ENCODE results near the gene PRKG1. TPM values are rescaled to one million over a fixed set of nuclear protein-coding genes. Genes with fewer than 3 reads are reported as not detected.

PRKG1 gene
- total RNA-seq, 2 donors from 2014 or later, result 145 to 381 TPM

GRCh38 chr10:52110576-52110975 lies 1036.3 kb downstream of the PRKG1 start:
- Histone ChIP-seq H3K27me3 (replicated peaks; ENCODE audit: insufficient read depth) (no peaks in the 10 kb centered on the region), H3K4me1 (ENCODE audit: control insufficient read depth in 1 of 2, low read depth in 2 of 2) (peaks cover 5 to 19% of the 10 kb centered on the region in 2 donors), H3K4me3 (no peak overlapping the region), H3K27ac (no peak overlapping the region), H3K36me3 (no peaks in the 10 kb centered on the region), H3K9me3 (no peaks in the 10 kb centered on the region)
- no peak for TF ChIP-seq CTCF (IDR thresholded peaks at IDR 0.05)
- ATAC-seq (ENCODE audit: insufficient number of reproducible peaks, low FRiP score, low read depth) (no peak), DNase-seq (ENCODE audit: low spot score) (no peak)

DNA sequence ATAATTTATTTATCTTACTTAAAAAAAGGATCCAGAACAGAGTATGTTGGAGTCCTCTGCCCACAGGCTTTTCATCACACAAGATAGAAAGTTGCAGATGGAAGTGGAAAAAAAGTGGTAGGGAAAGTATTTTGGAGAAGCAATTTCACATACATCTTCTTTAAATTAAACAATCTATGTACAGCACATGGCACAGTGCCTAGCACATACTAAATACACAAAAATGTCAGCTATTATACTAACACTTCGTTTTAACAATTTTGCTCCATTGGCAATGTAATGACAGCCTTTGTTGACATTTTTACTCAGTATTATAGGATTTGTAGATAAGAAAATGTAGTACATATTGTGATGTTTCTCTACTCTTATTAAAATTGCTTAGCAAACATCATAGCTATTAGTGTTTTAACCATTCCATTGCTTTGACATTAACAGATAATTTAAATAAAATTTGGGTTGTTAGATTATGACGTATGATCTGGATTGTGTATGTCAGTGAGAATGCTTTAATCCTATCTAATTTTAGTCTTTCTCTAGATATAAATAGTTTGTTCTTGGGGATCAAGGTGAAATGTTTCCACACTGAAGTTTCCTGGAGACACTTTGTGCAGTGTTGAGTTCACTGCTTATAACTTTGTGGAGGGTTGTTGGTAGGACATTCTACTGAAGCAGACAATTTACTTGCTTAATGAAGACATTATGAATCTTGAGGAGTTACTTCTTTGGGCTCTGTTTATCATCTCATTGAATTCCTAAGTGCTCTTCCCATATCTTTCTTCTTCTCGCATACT lies 1037.0 kb downstream of the PRKG1 start:
- Histone ChIP-seq H3K36me3 (no peaks in the 10 kb centered on the region), H3K27me3 (replicated peaks; ENCODE audit: insufficient read depth) (no peaks in the 10 kb centered on the region), H3K4me1 (ENCODE audit: control insufficient read depth in 1 of 2, low read depth in 2 of 2) (peaks cover 6 to 19% of the 10 kb centered on the region in 2 donors), H3K27ac (peak overlapping the region in 1 of 2 donors; percentile 18), H3K9me3 (no peaks in the 10 kb centered on the region), H3K4me3 (no peak overlapping the region)
- no peak for ATAC-seq (ENCODE audit: insufficient number of reproducible peaks, low FRiP score, low read depth)
- DNase-seq (ENCODE audit: low spot score), result no peak
- no peak for TF ChIP-seq CTCF (IDR thresholded peaks at IDR 0.05)

- Histone ChIP-seq H3K9me3 (no peaks in the 10 kb centered on the region), H3K4me3 (no peak overlapping the region), H3K36me3 (no peaks in the 10 kb centered on the region), H3K4me1 (ENCODE audit: control insufficient read depth in 1 of 2, low read depth in 2 of 2) (peaks cover 19 to 48% of the 10 kb centered on the region in 2 donors), H3K27ac (peak overlapping the region in 1 of 2 donors; percentile 71), H3K27me3 (replicated peaks; ENCODE audit: insufficient read depth) (no peaks in the 10 kb centered on the region)
- ATAC-seq (ENCODE audit: insufficient number of reproducible peaks, low FRiP score, low read depth), result peak; percentile 57
- no peak for DNase-seq (ENCODE audit: low spot score)
- no peak for TF ChIP-seq CTCF (IDR thresholded peaks at IDR 0.05)
Observed at GRCh38 chr10:52115823-52116222, 1041.5 kb downstream of the PRKG1 start.

GRCh38 chr10:52119507-52119906 lies 1045.2 kb downstream of the PRKG1 start:
- no peak overlapping the region for H3K4me3 ChIP-seq
- no peak for TF ChIP-seq CTCF (IDR thresholded peaks at IDR 0.05)
- no peaks in the 10 kb centered on the region for H3K9me3 ChIP-seq
- ATAC-seq (ENCODE audit: insufficient number of reproducible peaks, low FRiP score, low read depth), result no peak
- H3K36me3 ChIP-seq, result no peaks in the 10 kb centered on the region
- peak overlapping the region; percentile 81 to 90 for H3K27ac ChIP-seq
- DNase-seq (ENCODE audit: low spot score), result no peak
- peaks cover 32 to 64% of the 10 kb centered on the region in 2 donors for H3K4me1 ChIP-seq (ENCODE audit: control insufficient read depth in 1 of 2, low read depth in 2 of 2)
- no peaks in the 10 kb centered on the region for H3K27me3 ChIP-seq (replicated peaks; ENCODE audit: insufficient read depth)

DNA sequence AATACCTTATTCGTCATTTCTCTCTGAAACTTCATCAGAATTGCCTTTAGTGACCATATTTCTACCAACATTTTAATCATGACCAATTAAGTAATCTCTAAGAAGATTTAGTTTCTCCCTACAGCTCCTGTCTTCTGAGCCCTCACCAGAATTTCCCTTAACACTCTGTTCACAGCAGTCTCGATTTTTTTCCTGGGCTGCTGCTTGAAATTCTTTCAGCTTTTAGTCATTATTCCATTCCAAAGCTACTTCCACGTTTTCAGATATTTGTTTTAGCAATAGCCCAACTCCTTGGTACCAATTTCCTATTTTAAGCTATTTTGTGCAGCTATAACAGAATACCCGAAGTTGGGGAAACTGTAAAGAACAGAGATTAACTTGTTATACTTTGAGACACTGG lies 1047.4 kb downstream of the PRKG1 start:
- Histone ChIP-seq H3K27ac (peak overlapping the region; percentile 81 to 90), H3K4me3 (peak overlapping the region; percentile 52)
- ATAC-seq (ENCODE audit: insufficient number of reproducible peaks, low FRiP score, low read depth), result peak; percentile 88

More for the DNA sequence above, 1047.4 kb downstream of the PRKG1 start:
- no peak for TF ChIP-seq CTCF (IDR thresholded peaks at IDR 0.05)
- no peak for DNase-seq (ENCODE audit: low spot score)
- no peaks in the 10 kb centered on the region for H3K9me3 ChIP-seq
- no peaks in the 10 kb centered on the region for H3K36me3 ChIP-seq
- peaks cover 22 to 50% of the 10 kb centered on the region in 2 donors for H3K4me1 ChIP-seq (ENCODE audit: control insufficient read depth in 1 of 2, low read depth in 2 of 2)
- no peaks in the 10 kb centered on the region for H3K27me3 ChIP-seq (replicated peaks; ENCODE audit: insufficient read depth)

All from thoracic aorta (tissue), 2 donors.